Right lobe of liver (tissue), 6 donors: ENCODE measurements around the gene WIZ. TPM values are rescaled to one million over a fixed set of nuclear protein-coding genes. Genes with fewer than 3 reads are reported as not detected.

ENCODE experiments used
- ATAC-seq, 4 donors: fragments of 200-7000 bp; cut with Tn5 transposase; one replicate each; pipeline ENCODE4 v1.9.1; 2020; ENCODE audit warnings: mild to moderate bottlenecking in 4 of 4, moderate library complexity in 4 of 4
- DNase-seq, 3 donors: peaks; one replicate each; pipeline ENCODE4 v3.0.0-alpha.2; 2020
- H3K27ac ChIP-seq, 3 donors: fragments of 200-600 bp; one replicate each; pipeline ENCODE4 v1.8.0; 2022
- H3K27me3 ChIP-seq, 2 donors: fragments of 200-600 bp; one replicate each; pipeline ENCODE4 v1.8.0; 2022
- H3K36me3 ChIP-seq, 4 donors: fragments of 200-600 bp; sonication (generic) in 1 of 4; one replicate each; pipeline versions ENCODE4 v1.5.1 to v1.8.0; 2017 to 2022; ENCODE audit warnings: control low read depth in 1 of 4
- H3K4me1 ChIP-seq, 4 donors: fragments of 200-600 bp; sonication (generic) in 1 of 4; one replicate each; pipeline versions ENCODE4 v1.5.1 to v1.8.0; 2017 to 2022; ENCODE audit warnings: control low read depth in 1 of 4
- H3K4me3 ChIP-seq, 3 donors: fragments of 200-600 bp; one replicate each; pipeline ENCODE4 v1.8.0; 2022
- H3K9me3 ChIP-seq, 4 donors: fragments of 200-600 bp; sonication (generic) in 1 of 4; one replicate each; pipeline versions ENCODE4 v1.5.1 to v1.8.0; 2017 to 2022; ENCODE audit warnings: control low read depth in 1 of 4
- CTCF ChIP-seq, 4 donors: fragments of 200-600 bp in 3 of 4; fragments of 450-650 bp in 1 of 4; IDR thresholded peaks; one replicate each; pipeline versions ENCODE4 v1.5.1 to v1.8.0; 2016 to 2022; ENCODE audit warnings: antibody characterized with exemption in 4 of 4, mild to moderate bottlenecking in 2 of 4
- POLR2A ChIP-seq: fragments of 450-650 bp; IDR thresholded peaks from one replicate; pipeline ENCODE4 v1.6.1; 2017; ENCODE audit warnings: antibody characterized with exemption, mild to moderate bottlenecking
- WGBS: methylation state at CpG from one replicate; pipeline ENCODE4 v1.1.6; 2018; ENCODE audit warnings: low coverage, low lambda C conversion rate; ENCODE audit not compliant: insufficient coverage; ENCODE audit errors: missing lambda C conversion rate; 5-methylcytosine and 5-hydroxymethylcytosine counted together
- intact Hi-C, 2 donors: fragments of 100-400 bp; cut with DNase I; formaldehyde crosslinking; loops; one replicate each; pipeline versions ENCODE4 v1.11.2 to v1.14.1; 2022
- total RNA-seq, 6 experiments: library from RNA; depleted of rRNA in 2 of 6; stranded (reverse); fragments of >200 nt in 2 of 6; fragmentation: NEBNext Ultra II Directional in 3 of 6; extraction: Animal tissue kit (Norgen Biotek cat#: 25700) in 3 of 6; gene quantifications; one replicate each; pipeline versions ENCODE4 v1.1.0 to v1.2.4, GENCODE V29; 2016 to 2023
- donor health status: DM: no; HTN: yes; CAD: no.
- donor health status: DM: no; HTN: no; CAD: no.
- donor health status: DM: no; HTN: no; CAD: no.
- donor health status: DM: no; HTN: yes; CAD: no.
- donor health status: DM: no; HTN: yes; CAD: no.

The WIZ gene
- total RNA-seq, 6 experiments from 2014 or later, result 12.5 to 24.4 (median 14.6) TPM

GRCh38 chr19:15471639-15472101 lies 21.9 kb upstream of the WIZ start:
- no peaks in the 10 kb centered on the region for H3K27me3 ChIP-seq
- H3K4me3 ChIP-seq, result no peak overlapping the region
- no peak for TF ChIP-seq CTCF (IDR thresholded peaks at IDR 0.05)
- no peak for TF ChIP-seq POLR2A
- H3K4me1 ChIP-seq, result peaks cover 0 to 21% (median 12%) of the 10 kb centered on the region in 4 donors
- H3K27ac ChIP-seq, result no peak overlapping the region
- H3K36me3 ChIP-seq, result no peaks in the 10 kb centered on the region
- 48% methylated on average over 11 of the region's 31 CpGs for WGBS
- intact Hi-C loops, result no loop called here
- ATAC-seq, result no peak
- no peaks in the 10 kb centered on the region for H3K9me3 ChIP-seq
- no peak for DNase-seq

- WGBS, result 44% methylated on average over 11 of the region's 65 CpGs
- TF ChIP-seq POLR2A (no peak), CTCF (IDR thresholded peaks at IDR 0.05) (no peak)
- Histone ChIP-seq H3K4me1 (peaks cover 0 to 29% (median 15%) of the 10 kb centered on the region in 4 donors), H3K4me3 (no peak overlapping the region), H3K9me3 (no peaks in the 10 kb centered on the region), H3K36me3 (no peaks in the 10 kb centered on the region), H3K27me3 (no peaks in the 10 kb centered on the region), H3K27ac (peak overlapping the region in 1 of 3 donors; percentile 37)
- ATAC-seq (peak; percentile 9 to 39 (median 25)), DNase-seq (no peak)
- intact Hi-C loops, result no loop called here
These were observed 19.9 kb upstream of the WIZ start for GRCh38 chr19:15469513-15470297.

- H3K27ac ChIP-seq, result peak overlapping the region in 1 of 3 donors; percentile 37
- H3K4me1 ChIP-seq, result peaks cover 0 to 29% (median 15%) of the 10 kb centered on the region in 4 donors
- intact Hi-C loops, result no loop called here
- DNase-seq (peak; percentile 54 to 83 (median 81)), ATAC-seq (peak; percentile 76 to 87 (median 84))
- no peaks in the 10 kb centered on the region for H3K36me3 ChIP-seq
- TF ChIP-seq POLR2A, result no peak
- TF ChIP-seq CTCF (IDR thresholded peaks at IDR 0.05), result no peak
- 33% methylated on average over 7 of the region's 12 CpGs for WGBS
- no peak overlapping the region for H3K4me3 ChIP-seq
- H3K9me3 ChIP-seq, result no peaks in the 10 kb centered on the region
- no peaks in the 10 kb centered on the region for H3K27me3 ChIP-seq
These were observed 19.1 kb upstream of the WIZ start for GRCh38 chr19:15468675-15469512.

- 77% methylated on average over 4 of the region's 6 CpGs for WGBS
- DNase-seq, result no peak
- Histone ChIP-seq H3K4me1 (peaks cover 0 to 29% (median 15%) of the 10 kb centered on the region in 4 donors), H3K4me3 (no peak overlapping the region), H3K9me3 (no peaks in the 10 kb centered on the region), H3K36me3 (no peaks in the 10 kb centered on the region), H3K27ac (no peak overlapping the region), H3K27me3 (no peaks in the 10 kb centered on the region)
- intact Hi-C loops, result no loop called here
- TF ChIP-seq POLR2A (no peak), CTCF (IDR thresholded peaks at IDR 0.05) (no peak)
- ATAC-seq, result no peak
These were observed 18.0 kb upstream of the WIZ start for GRCh38 chr19:15467734-15468214.
